OCI-LY1 (cell line): Measurements from ENCODE around the gene ARFIP1.
"Not testable (repeated sequence)": the region's sequence is repeated elsewhere in the genome, so short reads cannot be mapped to it uniquely, and the experiment has no call there.

ENCODE experiments used
- EZH2 ChIP-seq: fragments of 200-600 bp; sonication (generic), shearing (Covaris generic); IDR thresholded peaks from 2 replicates; pipeline ENCODE4 v1.8.0; 2017; ENCODE audit warnings: borderline replicate concordance, mixed run types, mild to moderate bottlenecking, antibody characterized with exemption, low read length, moderate library complexity, mixed read lengths
- TF ChIP-seq, protein P1 (sequence below): fragments of 200-600 bp; sonication (generic), shearing (Covaris generic); IDR thresholded peaks from 2 replicates; pipeline ENCODE4 v1.5.1; 2017; ENCODE audit warnings: mild to moderate bottlenecking, antibody characterized with exemption, low read length, moderate library complexity, mixed read lengths

DNA sequence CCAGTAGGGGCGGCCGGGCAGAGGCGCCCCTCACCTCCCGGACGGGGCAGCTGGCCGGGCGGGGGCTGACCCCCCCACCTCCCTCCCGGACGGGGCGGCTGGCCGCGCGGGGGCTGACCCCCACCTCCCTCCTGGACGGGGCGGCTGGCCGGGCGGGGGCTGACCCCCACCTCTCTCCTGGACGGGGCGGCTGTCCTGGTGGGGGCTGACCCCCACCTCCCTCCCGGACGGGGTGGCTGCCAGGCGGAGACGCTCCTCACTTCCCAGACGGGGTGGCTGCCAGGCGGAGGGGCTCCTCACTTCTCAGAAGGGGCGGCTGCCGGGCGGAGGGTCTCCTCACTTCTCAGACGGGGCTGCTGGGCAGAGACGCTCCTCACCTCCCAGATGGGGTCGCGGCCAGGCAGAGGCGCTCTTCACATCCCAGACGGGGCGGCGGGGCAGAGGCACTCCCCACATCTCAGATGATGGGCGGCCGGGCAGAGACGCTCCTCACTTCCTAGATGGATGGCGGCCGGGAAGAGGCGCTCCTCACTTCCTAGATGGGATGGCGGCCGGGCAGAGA, 86.8 kb downstream of the ARFIP1 start:
- TF ChIP-seq EZH2, result not testable (repeated sequence)
- TF ChIP-seq, protein P1, sequence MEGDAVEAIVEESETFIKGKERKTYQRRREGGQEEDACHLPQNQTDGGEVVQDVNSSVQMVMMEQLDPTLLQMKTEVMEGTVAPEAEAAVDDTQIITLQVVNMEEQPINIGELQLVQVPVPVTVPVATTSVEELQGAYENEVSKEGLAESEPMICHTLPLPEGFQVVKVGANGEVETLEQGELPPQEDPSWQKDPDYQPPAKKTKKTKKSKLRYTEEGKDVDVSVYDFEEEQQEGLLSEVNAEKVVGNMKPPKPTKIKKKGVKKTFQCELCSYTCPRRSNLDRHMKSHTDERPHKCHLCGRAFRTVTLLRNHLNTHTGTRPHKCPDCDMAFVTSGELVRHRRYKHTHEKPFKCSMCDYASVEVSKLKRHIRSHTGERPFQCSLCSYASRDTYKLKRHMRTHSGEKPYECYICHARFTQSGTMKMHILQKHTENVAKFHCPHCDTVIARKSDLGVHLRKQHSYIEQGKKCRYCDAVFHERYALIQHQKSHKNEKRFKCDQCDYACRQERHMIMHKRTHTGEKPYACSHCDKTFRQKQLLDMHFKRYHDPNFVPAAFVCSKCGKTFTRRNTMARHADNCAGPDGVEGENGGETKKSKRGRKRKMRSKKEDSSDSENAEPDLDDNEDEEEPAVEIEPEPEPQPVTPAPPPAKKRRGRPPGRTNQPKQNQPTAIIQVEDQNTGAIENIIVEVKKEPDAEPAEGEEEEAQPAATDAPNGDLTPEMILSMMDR, result not testable (repeated sequence)
